G401 (cell line): ENCODE measurements around the gene BROX. TPM values are rescaled to one million over a fixed set of nuclear protein-coding genes. Genes with fewer than 3 reads are reported as not detected.

Experiments
- DNase-seq: peaks from one replicate; pipeline ENCODE4 v3.0.0-alpha.2; 2015; ENCODE audit warnings: low spot score
- in situ Hi-C: cut with HindIII; loops from 2 replicates; pipeline ENCODE4 v1.10.0; 2016; ENCODE audit warnings: low sequenced_read_pairs, mixed read lengths
- total RNA-seq: library from RNA; depleted of rRNA; stranded (reverse); fragments of >200 nt; shearing (Covaris generic); gene quantifications from 2 replicates; pipeline ENCODE4 v1.2.3, GENCODE V29; 2014; rRNA removed

The BROX gene
- total RNA-seq, 1 experiment from 2014 or later = 51.2 TPM

DNA sequence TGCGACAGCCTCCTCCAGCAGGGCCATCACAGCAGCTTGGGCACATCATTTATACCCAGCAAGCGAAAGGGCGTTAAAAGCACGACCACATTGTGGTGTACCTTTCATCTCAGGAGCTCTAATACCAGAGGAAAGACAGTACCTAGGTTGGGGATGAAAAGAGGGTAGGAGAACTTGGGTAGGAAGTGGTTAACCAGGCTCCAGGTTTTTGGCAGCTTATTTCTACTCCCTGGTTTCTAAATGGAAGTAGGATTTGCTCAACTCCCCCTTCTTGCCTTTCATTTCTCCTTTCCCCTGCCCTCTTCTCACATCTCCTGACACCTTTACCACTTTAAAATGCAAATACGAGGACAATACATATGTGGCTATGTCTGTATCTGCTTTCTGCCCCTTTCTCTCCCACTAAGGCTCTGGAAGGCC, 54.8 kb downstream of the BROX start:
- in situ Hi-C loops = no loop called here
- DNase-seq = no peak

DNA sequence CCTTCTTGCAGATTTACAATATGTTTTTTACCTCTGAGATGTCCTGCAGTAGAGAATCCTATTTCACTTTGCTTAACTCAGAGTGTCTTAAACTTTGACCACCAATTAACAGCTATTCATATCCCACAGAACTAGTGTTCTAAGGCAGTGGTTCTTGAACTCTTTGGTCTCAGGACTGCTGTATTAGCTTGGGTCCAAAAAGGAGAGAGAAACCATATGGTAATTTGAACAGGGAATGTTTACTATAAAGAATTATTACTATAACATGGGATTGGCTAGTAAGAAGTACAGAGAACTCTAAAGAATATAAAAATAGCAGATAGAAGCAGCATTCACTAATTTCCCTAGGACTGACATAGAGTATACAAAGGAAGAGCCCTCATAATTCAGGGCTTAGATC, 56.2 kb downstream of the BROX start:
- in situ Hi-C loops = no loop called here
- DNase-seq = no peak

DNA sequence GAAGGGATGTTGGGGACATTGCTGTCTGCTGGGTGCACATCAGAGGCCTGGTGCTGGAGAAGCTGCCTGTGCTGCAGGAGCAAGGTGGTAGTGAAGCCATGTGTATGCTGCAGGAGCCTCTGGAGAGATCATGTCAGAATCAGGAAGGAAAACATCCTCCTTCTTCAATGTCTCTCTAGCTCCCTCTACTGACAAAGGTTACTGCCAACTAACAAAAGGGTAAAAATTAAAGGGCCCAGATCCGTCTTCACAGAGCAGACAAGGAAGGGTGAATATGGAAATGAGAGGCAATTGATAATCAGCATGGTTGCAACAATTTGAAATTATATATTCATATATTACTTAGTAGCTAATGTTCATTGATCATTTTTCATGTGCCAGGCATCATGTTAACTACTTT, 56.8 kb downstream of the BROX start:
- in situ Hi-C loops = no loop called here
- no peak for DNase-seq

DNA sequence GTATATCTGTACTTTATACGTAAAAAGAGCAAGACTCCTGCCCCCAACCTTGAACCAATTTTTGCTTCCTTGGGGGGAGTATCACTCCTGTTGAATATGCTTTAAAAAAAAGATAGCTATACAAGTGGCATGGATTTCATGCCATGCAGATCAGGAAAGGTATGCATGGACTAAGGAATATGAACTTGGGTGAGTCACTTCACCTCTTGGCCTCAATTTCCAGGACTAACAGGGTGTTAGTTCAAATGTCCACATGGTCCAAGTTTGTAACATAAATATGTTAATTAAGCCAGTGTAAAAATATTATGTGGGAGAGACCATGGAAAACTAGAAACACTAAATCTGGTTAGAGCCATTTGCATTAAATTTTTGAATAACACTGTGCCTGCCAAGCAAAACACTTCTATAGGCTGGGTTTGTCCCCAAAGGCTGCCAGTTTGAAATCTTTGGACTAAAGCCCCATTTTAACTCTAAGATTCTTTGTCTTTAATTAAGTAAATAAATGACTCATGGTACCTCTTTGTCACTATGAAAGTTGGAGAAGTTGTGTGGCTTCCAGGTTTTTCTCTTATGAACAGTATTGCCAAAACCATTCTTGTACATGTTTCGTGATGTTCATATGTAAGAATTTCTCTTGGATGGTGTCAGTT, 57.7 kb downstream of the BROX start:
- in situ Hi-C loops = no loop called here
- no peak for DNase-seq

DNA sequence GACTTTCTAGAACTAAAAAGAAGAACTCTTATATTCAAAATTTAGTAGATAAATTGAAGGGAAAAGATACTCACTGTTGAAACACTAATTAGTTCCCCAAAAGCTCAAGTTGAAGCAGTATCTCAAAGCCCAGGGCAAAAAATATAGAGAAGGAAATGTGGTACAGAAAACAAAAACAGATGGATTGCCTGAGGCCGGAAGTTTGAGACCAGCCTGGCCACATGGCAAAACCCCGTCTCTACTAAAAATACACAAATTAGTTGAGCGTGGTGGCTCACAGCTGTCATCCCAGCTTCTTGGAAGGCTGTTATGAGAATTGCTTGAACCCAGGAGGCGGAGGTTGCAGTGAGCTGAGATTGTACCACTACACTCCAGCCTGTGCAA, 60.6 kb downstream of the BROX start:
- peak; percentile 90 for DNase-seq
- in situ Hi-C loops = no loop called here

DNA sequence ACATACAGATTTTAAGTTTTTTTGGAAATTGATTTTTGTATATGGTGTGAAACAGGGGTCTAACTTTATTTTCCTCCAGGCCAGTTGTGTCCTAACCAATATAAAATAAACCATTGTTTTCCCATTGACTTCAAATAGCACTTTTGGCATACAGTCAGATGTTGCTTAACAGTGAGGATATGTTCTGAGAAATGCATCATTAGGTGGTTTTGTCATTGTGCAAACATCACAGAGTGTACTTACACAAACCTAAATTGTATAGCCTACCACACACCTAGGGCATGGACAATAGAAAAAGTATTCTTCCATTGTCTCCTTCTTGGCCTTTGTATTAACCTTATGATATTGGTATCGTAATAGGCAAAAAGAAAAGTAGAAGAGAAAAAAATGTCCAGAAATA, 65.1 kb downstream of the BROX start:
- no peak for DNase-seq
- in situ Hi-C loops = no loop called here

DNA sequence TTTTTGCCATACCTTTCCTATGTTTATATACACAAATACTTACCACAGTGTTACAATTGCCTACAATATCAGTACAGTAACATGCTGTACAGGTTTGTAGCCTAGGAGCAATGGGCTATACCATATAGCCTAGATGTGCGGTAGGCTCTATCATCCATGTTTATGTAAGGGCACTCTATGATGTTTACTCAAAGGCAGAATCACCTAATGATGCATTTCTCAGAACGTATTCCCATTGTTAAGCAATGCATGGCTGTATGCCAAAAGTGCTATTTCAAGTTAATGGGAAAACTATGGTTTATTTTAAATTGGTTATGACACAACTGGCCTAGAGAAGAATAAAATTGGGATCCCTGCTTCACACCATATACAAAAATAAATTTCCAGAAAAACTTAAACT, 65.6 kb downstream of the BROX start:
- in situ Hi-C loops = no loop called here
- DNase-seq = no peak

DNA sequence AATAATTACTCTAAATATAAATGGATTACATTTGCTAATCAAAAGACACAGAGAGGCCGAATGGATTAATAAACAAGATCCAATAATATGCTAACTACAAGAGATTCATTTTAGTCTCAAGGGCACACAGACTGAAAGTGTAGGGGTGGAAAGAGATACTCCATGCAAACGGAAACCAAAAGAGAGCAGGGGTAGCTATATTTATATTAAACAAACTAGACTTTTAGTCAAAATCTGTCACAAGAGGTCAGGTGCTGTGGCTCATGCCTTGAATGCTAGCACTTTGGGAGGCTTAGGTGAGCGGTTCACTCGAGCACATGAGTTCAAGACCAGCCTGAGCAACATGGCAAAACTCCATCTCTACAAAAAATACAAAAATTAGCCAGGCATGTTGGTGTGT, 68.9 kb downstream of the BROX start:
- in situ Hi-C loops = no loop called here
- no peak for DNase-seq

DNA sequence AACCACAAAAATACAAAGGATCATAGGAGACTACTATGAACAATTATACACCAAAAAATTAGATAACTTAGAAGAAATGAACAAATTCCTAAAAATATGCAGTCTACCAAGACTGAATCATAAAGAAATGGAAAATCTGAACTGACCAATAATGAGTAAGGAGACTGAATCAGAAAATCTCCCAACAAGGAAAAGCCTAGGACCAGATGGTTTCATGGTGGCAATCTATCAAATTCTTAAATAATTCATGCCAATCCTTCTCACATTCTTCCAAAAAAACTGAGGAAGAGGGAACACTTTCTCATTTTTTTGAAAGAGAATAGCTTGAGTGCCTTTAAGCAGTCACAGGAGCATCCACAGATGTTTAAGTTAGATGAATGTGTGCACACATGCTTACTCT, 70.7 kb downstream of the BROX start:
- in situ Hi-C loops = no loop called here
- no peak for DNase-seq

DNA sequence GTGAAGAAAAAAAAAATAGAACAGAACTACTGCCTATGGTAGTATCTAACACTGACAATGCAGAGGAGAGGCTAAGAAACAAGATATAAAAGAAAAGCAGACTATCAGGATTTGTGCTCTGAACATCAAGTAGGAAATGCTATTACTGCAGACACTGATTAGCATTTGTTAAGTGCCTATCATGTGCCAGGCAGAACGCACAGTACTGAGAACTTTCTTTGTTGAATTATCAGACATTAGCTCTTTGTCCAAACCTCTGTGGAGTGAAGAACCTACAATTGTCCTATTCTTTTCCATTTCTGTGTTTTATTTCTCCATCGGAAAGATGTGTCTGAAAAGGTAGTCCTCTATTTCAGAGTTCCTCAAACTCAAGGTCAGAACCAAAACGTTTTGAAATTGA, 72.0 kb downstream of the BROX start:
- in situ Hi-C loops = no loop called here
- no peak for DNase-seq

Other genes with a start within 250 kb of the BROX start
- 0.31 TPM in 1 of 2 replicates, not detected in the other for gene HHIPL2, start 164.5 kb upstream of the BROX start, total RNA-seq
- gene TAF1A, start 122.6 kb upstream of the BROX start, total RNA-seq = 3.1 and 18.4 TPM in 2 replicates
- gene MIA3, start 94.5 kb upstream of the BROX start, total RNA-seq = 8.1 and 14.8 TPM in 2 replicates
- 24.0 and 35.1 TPM in 2 replicates for gene AIDA, start 73 bp upstream of the BROX start, total RNA-seq
- not detected in 2 replicates for gene FAM177B, start 24.6 kb downstream of the BROX start, total RNA-seq
- gene DISP1, start 102.5 kb downstream of the BROX start, total RNA-seq = 1.1 and 1.8 TPM in 2 replicates